AG04449 (cell line): ENCODE data around the gene RCBTB1.

Source experiments
- CTCF ChIA-PET: fragments of 350-600 bp; formaldehyde crosslinking; extraction: SDS; loops from one replicate; lab custom pipeline; 2021; ENCODE audit warnings: antibody characterized with exemption; lab: Yijun Ruan, JAX
- POLR2A ChIA-PET: fragments of 400-600, 350-600 bp; formaldehyde crosslinking; extraction: SDS; loops from one replicate; lab custom pipeline; 2020; ENCODE audit warnings: antibody characterized with exemption, inconsistent platforms; lab: Yijun Ruan, JAX
- DNase-seq: peaks from one replicate; pipeline ENCODE4 v3.0.0-alpha.2; 2010; ENCODE audit warnings: low read depth, low spot score
- H3K4me3 ChIP-seq: 2 replicates; pipeline ENCODE4 v1.5.1; 2011; ENCODE audit warnings: low read depth, mild to moderate bottlenecking, control low read depth, low read length
- TF ChIP-seq, protein P1 (sequence below): IDR thresholded peaks from one replicate; pipeline ENCODE4 v1.5.1; 2011; ENCODE audit warnings: mild to moderate bottlenecking, moderate library complexity, low read length, control low read depth, inconsistent platforms; ENCODE audit not compliant: insufficient read depth; ENCODE audit errors: missing control alignments

The RCBTB1 gene

DNA sequence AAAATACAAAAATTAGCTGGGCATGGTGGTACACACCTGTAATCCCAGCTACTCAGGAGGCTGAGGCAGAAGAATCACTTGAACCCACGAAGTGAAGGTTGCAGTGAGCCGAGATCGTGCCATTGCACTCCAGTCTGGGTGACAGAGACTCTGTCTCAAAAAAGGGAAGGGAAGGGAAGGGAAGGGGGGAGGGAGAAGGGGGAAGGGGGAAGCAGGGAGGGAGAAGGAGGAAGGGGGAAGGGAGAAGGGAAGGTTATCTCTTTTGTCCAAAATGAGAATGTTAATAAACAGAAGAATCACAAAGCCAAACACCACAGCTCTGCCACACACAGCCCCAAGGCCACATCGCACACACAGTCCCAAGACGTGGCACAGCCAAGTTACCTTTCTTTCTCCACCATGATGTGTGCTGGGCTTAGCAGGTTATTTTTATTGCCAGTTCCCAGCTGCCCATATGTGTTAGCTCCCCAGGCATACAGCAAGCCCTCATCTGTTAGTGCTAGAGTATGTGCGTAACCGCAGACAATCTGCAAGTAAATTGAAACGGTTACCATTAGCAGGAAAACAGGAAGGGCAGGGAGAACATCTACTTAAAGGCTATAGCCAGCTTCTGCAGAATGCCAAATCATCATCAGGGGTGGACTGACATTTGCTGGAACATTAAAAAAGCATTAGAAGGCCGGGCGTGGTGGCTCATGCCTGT is 34.3 kb downstream of the RCBTB1 start:
- CTCF ChIA-PET, result no interaction called here
- no peak for DNase-seq
- POLR2A ChIA-PET, result no interaction called here
- TF ChIP-seq, protein P1, sequence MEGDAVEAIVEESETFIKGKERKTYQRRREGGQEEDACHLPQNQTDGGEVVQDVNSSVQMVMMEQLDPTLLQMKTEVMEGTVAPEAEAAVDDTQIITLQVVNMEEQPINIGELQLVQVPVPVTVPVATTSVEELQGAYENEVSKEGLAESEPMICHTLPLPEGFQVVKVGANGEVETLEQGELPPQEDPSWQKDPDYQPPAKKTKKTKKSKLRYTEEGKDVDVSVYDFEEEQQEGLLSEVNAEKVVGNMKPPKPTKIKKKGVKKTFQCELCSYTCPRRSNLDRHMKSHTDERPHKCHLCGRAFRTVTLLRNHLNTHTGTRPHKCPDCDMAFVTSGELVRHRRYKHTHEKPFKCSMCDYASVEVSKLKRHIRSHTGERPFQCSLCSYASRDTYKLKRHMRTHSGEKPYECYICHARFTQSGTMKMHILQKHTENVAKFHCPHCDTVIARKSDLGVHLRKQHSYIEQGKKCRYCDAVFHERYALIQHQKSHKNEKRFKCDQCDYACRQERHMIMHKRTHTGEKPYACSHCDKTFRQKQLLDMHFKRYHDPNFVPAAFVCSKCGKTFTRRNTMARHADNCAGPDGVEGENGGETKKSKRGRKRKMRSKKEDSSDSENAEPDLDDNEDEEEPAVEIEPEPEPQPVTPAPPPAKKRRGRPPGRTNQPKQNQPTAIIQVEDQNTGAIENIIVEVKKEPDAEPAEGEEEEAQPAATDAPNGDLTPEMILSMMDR, result no peak
- no peak overlapping the region for H3K4me3 ChIP-seq

DNA sequence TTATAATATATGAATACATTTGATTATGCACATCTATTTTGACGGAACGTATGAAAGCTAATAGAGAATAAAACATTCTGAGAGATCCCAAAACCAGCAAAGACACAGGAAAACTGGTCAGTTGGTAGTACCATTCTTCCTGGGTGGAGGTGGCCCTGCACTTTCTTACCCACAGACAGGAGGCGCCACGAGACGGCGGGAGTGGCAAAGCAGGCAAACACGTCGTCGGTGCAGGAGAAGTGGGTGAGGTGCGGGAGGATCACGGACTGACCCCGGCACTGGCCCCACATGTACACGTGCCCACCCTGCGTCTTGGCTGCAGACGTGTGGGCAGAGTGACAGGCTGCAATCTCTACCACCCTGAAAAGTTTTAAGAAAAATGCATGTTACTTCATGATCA is 36.1 kb downstream of the RCBTB1 start:
- TF ChIP-seq, protein P1, result no peak
- DNase-seq, result no peak
- ChIA-PET POLR2A (no interaction called here), CTCF (interaction anchor here (1.1 to 1.3 kb wide), 2 partner anchors 10 to 21 kb away, joined by 3 read pairs; no protein-coding TSS in a partner anchor)
- H3K4me3 ChIP-seq, result no peak overlapping the region

DNA sequence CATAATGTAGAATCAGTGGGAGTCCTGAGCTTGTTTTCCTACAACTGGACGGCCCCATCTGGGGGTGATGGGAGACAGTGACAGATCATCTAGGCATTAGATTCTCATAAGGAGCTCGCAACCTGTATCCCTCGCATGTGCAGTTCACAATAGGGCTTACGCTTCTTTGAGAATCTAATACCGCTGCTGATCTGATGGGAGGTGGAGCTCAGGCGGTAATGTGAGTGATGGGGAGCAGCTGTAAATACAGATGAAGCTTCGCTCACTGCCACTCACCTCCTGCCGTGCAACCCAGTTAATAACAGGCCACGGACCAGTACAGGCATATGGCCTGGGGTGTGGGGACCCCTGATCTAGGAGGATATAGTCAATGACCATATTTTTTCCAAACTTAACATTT is 38.8 kb downstream of the RCBTB1 start:
- CTCF ChIA-PET, result no interaction called here
- no peak for DNase-seq
- TF ChIP-seq, protein P1, result no peak
- POLR2A ChIA-PET, result no interaction called here
- H3K4me3 ChIP-seq, result no peak overlapping the region

DNA sequence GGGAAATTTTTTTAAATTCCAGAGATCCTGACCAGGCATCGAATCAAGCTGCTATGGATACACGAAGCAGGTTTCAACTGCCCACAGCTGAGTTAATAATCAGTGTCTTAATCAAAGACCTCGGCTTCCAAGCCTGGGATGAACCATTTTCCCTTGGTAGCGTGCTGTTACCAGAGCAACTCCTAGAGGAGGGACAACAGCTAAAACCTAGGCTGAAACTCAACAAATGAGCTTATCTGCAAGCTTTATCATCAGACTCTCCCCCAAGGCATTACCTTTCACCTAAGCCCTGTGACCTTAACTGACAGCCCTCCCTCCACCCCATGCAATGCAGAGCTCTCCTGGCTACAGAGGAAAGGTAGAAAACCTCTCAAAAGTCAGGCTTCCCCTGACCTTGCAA is 39.7 kb downstream of the RCBTB1 start:
- DNase-seq, result no peak
- ChIA-PET CTCF (no interaction called here), POLR2A (interaction anchor here (0.6 kb wide), 1 partner anchor 26 kb away, joined by 3 read pairs; no protein-coding TSS in a partner anchor)
- TF ChIP-seq, protein P1, result no peak
- no peak overlapping the region for H3K4me3 ChIP-seq

DNA sequence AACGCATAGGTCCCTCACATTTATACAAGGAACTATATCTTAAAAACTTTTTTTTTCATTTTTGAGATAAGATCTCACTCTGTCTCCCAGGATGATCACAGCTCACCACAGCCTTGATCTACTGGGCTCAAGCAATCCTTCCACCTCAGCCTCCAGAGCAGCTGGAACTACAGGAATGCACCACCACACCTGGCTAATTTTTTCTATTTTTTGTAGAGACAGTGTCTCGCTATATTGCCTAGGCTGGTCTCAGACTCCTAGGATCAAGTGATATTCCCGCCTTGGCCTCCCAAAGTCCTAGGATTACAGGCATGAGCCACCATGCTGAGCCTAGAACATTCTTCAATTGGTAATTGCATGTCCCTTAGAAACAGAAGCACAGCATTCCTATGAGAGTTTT is 41.7 kb downstream of the RCBTB1 start:
- ChIA-PET CTCF (no interaction called here), POLR2A (no interaction called here)
- TF ChIP-seq, protein P1, result no peak
- no peak overlapping the region for H3K4me3 ChIP-seq
- no peak for DNase-seq

- no peak overlapping the region for H3K4me3 ChIP-seq
- DNase-seq, result no peak
- TF ChIP-seq, protein P1, result no peak
- POLR2A ChIA-PET, result no interaction called here
- CTCF ChIA-PET, result interaction anchor here (0.8 to 1.1 kb wide), 2 partner anchors 22 to 33 kb away, joined by 3 to 4 read pairs; no protein-coding TSS in a partner anchor
Observed at GRCh38 chr13:49540552-49540951, 44.8 kb downstream of the RCBTB1 start.
